ENCODE results near the gene GTF2H2. TPM values are rescaled to one million over a fixed set of nuclear protein-coding genes. Genes with fewer than 3 reads are reported as not detected.

Gene GTF2H2
- total RNA-seq, 1 donor from 2014 or later, result 12.6 TPM

Other genes with a start within 250 kb of the GTF2H2 start
- 0.53 and 1.2 TPM in 2 replicates for gene SERF1A, start 167.0 kb downstream of the GTF2H2 start, total RNA-seq
- gene SMN1, start 142.6 kb downstream of the GTF2H2 start, total RNA-seq, result 28.4 and 35.1 TPM in 2 replicates
- 0.26 and 0.64 TPM in 2 replicates for gene NAIP, start 42.3 kb downstream of the GTF2H2 start, total RNA-seq